MV-4-11 (cell line): Measurements from ENCODE around the gene HYAL1.
A peak's percentile ranks its signal among the peaks of the same experiment; 100 is the strongest.

Experiments
- DNase-seq: peaks from one replicate; lab custom pipeline; 2025; lab: John Stamatoyannopoulos, UW

HYAL1 gene

GRCh38 chr3:50260027-50260941 lies 43.1 kb downstream of the HYAL1 start:
- peak; percentile 70 for DNase-seq

- DNase-seq: no peak
Measured at GRCh38 chr3:50259432-50260026, 43.8 kb downstream of the HYAL1 start.

GRCh38 chr3:50258979-50259378 lies 44.4 kb downstream of the HYAL1 start:
- no peak for DNase-seq

- no peak for DNase-seq
Measured at GRCh38 chr3:50258029-50258680, 45.2 kb downstream of the HYAL1 start.

- no peak for DNase-seq
Measured at GRCh38 chr3:50256978-50257890, 46.1 kb downstream of the HYAL1 start.

- no peak for DNase-seq
Measured at GRCh38 chr3:50255251-50255615, 48.1 kb downstream of the HYAL1 start.

GRCh38 chr3:50254577-50255250 lies 48.7 kb downstream of the HYAL1 start:
- peak; percentile 61 for DNase-seq

GRCh38 chr3:50251220-50251619 lies 52.2 kb downstream of the HYAL1 start:
- no peak for DNase-seq

- DNase-seq: no peak
Measured at GRCh38 chr3:50250514-50250913, 52.9 kb downstream of the HYAL1 start.
